GM19452 (cell line): ENCODE results near the gene PDE4C.
"Not testable (repeated sequence)": the region's sequence is repeated elsewhere in the genome, so short reads cannot be mapped to it uniquely, and the experiment has no call there.

ENCODE experiments used
- ATAC-seq: cut with Tn5 transposase; IDR thresholded peaks from one replicate; pipeline ENCODE4 v1.9.1; 2021; ENCODE audit not compliant: unreplicated experiment

PDE4C gene

DNA sequence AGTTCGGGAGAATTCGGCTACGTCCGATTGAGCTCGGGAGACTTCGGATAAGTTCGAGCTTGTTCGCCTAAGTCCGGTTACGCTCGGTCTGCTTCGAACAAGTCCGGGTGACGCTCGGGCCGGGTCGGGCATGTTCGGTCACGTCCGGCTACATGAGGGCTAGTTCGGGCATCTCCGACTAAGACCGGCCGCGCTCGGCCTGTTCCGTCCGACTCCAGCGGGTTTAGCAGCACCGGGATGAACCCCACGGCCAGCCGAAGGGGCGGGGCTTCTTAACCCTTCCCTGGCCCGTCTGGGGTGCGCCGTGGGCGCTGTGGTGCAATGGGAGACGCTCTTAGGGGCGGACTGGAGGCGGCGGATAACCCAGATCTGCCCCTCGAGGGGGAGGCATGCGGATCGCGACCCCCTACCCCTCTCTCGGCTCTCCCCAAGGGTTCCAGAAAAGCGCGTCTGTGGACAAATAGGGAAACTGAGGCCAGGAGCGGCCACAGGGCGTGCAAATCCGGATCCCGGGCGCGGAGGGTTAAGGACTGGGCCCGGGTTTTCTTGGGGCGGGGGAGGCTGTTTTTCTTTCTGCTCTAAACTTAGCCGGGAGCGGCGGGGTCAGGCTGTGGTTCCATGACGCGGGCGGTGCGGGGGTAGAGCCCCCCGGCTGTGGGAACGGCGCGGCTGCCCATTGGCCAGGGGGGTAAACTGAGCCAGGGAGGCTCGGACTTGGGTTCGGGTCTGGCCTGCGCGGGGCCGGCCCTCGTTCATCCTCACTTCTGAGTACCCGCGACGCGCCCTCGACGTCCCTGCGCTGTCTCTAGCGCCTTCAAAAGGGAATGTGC lies 1.5 kb downstream of the PDE4C start:
- ATAC-seq, result peak; percentile 90

DNA sequence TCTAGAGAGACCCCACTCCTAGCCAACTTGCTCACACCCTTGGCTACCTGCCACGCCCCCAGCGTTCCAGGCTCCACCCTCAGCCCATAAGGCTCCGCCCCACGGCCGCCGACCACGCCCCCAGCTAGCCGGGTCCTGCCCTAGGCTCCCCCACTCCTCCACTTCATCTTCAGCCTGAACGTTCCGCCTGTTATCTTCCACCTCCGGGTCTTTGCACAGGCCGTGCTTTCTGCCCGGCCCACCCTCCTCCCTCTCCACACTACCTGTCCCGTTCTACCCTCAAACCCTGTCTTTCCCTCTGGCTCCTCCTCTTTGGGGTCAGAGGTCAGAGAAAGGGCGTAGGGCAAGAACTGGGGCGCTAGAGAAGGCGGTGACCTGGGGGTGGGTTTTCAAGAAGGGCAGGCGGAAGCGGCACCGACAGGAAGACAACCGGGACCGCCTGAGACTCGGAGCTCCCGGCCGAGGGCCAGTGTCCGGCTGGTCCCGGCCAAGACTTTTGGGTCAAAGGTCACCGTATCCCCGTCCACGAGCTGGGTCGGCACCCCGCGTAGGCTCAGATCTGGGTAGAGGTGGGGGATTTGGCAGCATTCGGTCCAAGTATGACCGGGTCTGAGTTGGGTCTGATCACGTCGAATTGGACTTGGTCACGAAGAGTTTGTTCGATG lies 2.2 kb downstream of the PDE4C start:
- ATAC-seq, result no peak

DNA sequence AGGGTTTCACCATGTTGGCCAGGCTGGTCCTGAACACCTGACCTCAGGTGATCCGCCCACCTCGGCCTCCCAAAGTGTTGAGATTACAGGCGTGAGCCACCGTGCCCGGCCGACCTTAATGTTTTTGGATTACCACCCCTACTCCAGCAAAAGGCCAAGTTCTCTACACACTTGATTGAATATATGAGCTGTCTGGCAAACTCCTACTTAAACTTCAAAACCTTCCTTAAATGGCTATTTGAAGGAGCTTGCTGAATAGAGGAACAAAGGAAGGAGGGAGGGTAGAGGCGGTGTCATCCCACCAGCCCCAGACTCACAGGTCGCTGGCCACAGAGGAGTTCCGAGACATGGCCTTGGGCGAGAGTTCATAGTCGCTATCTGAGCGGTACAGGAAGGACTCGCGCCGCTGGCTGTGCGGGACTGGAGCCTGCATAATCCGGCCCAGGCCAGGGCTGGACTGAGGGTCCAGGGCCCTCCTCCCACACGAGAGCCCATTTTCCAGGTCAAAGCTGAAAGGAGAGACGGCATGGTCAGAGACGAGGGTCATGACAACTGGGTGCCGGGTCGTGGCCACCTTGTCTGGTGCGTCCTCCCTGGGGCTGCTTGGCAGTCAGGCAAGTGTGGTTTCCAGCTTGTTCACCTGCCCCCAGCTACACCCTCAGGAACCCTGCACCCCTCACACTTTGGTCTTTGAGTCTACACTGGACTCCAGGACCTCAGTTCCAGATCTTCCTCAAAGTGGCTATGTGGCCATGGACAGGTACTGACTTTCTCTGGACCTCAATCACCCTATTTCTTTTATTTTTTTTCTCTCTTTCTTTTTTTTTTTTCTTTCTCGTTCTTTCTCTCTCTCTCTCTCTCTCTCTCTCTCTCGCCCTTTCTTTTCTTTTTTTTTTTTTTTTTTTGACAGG lies 4.2 kb downstream of the PDE4C start:
- ATAC-seq, result no peak

DNA sequence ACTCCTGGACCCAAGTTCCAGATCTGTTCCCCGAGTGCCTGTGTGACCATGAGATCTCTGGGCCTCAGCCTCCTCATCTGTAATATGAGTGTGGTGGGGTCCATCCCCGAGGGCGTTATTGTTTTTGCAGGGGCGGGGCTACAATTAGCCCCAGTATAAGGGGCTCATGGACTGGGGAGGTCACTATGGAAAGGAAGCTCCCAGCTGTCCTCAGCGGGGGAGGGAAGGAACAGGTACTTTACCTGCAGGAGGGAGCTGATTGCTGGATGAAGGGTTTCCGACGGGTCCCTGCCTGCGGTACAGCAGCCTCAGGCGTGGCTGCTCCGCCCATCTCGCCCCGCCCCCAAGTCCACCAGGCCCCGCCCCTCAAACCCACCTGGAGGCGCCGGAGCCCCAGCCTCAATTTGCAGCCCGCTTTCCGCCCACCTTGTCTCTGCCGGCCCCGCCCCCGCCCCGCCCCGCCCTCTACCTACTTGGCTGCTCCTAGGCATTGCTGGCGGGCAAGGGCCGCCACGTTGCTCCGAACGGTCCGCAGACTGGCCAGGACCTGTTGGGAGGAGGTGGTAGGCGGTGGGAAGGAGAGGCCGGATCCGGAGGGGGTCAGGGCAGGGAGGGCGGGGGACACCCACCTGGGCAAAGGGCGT lies 5.5 kb downstream of the PDE4C start:
- no peak for ATAC-seq

DNA sequence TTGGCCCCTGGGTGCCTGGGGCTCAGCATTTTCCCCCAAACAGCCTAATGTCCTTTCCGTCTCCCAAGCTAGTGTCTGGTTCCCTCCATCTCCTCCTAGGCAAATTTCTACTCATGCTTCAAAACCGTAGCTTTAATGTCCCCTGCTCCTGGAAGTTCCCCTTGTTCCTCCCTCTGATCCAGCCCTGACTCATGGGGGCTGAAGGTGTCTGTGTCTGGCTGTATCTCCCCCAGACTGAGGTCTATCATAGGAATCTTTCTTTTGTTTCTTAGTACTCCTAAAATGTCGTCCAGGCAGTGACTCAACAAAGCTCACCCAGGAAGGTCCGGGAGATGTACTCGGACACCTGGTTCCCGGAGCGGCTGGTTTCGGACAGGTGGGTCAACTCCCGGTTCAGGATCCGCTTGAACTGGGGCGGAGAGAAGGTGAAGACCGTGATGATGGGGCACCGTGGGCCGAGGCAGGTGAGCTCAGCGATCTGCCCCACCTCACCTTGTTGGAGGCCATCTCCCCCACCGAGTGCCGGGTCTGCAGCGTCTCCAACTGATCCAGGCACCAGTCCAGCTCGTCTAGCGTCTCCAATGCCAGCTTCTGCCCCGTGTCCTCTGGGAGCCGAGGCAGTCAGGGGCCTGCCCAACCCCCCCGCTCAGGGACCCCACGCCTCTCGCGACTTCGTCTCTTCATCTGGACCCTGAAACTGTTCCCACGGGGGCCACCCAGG lies 6.2 kb downstream of the PDE4C start:
- no peak for ATAC-seq

DNA sequence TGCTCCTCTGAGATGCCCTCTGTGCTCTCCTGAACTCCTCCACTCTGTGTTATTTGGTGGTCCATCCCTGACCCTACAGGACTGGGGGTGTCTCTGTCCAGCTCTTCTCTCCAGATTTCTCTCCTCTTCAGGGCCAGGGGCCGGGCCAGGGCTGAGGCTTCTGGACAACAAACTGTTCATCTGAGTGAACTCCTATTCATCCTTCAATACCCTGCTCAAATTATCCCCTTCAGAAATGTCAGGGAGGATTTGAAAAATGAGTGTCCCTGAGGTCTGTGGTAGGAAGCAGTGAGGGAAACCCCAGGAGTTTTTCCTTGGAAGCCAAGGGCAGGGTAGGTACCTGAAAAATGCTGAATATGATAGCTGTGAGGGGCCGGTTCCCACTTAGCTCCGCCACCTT lies 7.6 kb downstream of the PDE4C start:
- no peak for ATAC-seq

DNA sequence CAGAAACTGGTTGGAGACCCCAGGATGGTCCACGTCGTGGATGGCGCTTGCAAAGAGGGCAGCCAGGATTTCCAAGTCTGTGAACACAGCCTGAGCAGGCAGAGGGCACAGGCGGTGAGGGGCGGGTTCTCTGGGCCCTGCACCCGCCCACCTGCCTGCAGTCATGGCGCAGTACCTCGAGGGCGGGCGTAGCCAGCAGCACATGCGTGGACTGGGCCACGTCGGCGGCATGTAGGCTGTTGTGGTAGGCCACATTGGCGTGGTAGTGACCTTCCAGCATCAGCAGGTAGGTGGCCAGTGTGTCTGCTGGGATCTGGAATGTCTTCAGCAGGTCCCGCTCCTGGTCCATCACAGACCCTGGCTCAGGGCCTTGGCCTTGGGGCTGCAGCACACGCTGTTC lies 8.1 kb downstream of the PDE4C start:
- no peak for ATAC-seq

DNA sequence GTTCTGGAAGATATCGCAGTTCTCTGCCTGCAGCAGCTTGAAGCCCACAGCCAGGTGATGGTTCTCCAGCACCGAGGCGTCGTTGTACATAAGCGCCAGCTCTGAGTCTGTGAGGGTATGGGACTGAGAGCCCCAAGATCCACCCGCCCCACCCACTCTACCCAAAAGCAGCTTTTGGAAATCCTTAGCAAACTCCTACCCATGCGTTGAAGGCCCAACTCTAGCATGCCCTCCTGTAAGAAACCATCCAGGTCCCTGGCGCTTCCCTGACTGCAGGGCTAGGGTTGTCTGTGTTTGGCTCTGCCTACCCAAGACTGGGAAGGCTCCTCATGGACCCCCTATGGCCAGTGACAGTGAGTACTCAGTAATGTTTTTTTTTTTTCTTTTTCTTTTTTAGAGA lies 9.4 kb downstream of the PDE4C start:
- ATAC-seq, result no peak

DNA sequence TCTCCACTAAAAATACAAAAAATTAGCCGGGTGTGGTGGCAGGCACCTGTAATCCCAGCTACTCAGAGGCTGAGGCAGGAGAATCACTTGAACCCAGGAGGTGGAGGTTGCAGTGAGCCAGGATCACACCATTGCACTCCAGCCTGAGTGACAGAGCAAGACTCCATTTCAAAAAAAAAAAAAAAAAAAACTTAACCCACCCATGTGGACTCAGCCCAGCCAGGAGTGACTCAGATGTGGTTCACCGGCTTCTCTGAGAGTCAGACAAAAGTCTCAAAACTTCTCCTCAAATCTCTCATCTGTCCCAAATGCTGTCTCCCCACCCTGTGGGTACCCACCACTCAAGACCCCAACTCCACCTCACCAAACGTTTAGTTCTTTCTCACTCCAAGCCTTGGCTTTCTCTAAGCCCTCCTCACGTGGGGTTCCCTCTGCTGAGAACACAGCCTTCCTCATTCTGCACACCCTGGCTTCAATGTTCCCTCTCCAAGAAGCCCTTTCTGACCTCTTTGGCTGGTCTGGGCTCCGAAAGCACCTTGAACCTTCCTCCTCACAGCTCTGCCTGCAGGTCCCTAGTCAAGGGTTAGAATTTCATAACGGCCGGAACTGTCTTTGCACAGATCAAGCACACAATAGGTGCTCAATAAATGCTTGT lies 11.3 kb downstream of the PDE4C start:
- no peak for ATAC-seq

DNA sequence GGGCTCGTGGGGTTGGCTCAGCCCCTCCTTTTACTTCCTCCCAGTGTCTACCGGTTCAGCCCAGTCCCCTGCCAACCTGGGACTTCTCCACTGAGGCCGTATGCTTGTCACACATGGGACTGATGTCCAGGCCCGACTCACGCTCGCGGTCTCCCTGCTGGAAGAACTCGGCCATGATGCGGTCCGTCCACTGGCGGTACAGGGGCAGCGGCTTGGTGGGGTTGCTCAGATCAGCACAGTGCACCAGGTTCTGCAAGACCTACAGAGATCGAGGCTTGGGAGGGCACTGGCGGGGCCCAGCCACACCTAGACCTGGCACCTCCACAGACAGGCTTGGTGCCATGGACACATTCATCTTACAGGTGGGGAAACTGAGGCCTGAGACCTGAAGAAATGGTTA lies 14.6 kb downstream of the PDE4C start:
- ATAC-seq, result no peak

DNA sequence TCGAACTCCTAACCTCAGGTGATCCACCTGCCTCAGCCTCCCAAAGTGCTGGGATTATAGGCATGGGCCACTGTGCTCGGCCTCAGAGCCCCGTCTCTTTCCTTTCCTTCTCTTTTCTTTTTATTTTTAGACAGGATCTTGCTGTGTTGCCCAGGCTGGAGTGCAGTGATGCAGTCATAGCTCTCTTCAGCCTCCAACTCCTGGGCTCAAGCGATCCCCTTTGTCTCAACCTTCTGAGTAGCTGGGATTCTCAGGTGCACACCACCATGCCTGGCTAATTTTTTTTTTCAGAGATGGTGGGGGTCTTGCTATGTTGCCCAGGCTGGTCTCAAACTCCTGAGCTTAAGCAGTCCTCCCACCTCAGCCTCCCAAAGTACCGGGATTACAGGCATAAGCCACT lies 16.3 kb downstream of the PDE4C start:
- ATAC-seq, result not testable (repeated sequence)

DNA sequence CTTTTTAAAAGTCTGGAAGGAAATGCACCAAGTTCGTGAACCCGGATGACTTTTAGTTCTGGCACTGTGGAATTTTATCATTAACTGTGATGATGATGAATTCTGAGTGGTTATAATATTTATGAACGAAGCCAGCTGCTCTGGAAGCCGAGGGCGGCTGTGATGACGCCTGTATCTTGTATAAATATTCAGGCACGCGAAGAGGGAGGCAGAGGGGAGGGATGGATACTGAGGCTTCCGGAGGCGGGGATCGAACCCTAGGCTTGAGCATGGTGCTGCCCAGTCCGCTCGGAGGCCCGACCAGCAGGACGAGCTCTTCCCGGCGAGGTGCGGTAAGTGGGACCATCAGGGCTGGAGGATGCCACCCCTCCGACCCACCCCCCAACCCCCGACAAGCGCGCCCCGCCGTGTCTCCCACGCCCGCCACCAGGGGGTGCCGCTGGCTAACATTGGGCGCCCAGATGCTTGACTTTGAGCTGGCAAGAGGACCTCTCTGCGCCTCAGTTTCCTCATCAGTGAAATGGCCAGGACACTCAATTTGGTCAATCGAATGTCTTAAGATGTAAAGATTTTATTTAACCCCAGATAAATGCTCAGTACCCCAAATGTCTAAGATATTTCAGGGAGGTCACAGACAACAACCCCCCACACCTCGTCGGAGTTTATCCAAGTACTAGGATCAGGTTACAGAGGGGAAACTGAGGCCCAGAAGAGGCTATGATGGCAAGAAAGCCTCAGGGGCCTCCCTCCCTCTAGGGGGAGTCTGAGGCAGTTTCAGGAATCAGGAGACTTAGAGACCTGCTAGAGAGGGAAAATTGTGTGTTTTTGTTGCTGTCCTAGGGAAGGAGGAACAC lies 17.9 kb downstream of the PDE4C start:
- no peak for ATAC-seq

DNA sequence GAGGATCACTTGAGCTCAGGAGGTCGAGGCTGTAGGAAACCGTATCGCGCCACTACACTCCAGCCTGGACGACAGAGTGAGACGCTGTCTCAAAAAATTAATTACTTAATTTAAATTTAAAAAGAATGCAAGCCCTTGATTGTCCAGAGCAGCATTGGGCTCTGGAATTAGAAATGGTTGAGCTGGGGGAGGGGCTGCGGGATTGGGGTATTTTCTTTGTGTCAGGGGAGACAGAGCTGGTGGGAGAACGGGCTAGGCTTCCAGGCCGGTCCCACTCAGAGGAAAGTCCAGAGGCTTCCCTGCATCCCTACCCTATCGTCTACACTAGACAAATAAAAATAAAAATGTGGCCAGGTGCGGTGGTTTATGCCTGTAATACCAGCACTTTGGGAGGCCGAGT lies 20.2 kb downstream of the PDE4C start:
- no peak for ATAC-seq

DNA sequence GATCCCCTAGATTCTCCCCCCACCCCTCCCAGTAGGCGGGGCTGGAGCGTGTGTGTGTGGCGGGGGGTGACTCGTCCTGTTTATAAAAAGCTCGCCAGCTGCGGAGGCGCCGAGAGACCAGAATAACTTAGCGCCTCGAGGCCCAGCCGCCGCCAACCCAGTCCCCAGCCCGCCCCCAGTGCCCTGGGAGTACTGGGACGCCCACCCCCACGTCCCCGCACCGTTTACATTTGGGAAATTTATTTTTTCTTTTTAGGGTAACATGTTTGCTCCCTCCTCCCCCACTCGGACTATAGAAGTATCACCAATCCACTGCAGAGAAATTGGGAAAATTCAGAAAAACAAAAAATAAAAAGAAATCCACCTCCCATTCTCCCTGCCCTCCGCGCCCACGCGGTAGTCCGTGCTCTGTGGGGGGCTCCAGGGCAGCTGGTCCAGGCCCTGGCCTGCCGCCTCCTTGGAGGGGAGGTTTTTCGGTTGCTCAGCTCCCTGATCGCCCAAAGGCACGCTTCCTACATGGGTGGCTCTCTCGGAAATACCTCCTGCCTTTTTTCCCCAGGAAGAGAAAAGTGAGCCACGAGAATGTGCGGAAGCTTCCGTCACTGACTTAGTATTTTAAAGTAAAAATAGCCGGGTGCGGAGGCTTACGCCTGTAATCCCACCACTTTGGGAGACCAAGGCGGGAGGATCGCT lies 20.9 kb downstream of the PDE4C start:
- no peak for ATAC-seq

DNA sequence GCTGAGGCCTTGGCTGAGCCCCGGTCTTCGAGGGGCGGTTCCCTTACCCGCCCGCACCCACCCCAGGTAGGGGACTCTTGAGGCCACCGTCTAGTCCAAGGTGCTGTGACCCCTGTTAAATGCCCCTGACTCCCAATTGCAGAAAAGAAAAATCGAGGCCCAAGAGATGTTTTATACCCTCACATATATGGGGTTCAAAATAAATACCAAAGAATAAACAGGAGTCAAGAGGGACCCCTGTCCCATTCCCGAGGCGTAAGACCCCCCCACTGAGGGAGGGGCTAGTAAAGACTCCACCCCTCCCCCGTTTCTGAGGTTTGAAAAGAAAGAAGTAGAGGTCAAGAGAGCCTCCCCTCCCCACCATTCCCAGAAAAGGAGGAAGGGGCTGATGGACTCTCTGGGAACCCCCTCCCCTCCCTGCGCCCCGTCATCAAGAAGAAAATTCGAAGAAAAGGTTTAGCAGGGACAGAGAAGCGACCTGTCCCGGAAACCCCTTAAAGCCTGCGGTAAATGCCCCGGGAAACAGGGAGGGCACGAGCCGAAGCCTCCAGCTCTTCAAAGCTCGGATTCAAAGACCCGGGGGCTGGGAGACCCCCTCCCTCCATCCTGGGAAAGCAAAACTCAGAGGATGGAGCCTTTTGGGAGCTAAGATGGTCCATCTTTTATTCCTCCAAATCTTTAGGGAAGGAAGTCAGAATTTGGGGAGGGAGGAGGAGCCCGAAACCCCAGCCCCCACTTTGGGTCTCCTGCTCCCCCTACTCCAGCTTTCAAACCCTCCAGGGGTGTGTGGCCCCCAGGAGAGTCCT lies 21.6 kb downstream of the PDE4C start:
- ATAC-seq, result peak; percentile 2

DNA sequence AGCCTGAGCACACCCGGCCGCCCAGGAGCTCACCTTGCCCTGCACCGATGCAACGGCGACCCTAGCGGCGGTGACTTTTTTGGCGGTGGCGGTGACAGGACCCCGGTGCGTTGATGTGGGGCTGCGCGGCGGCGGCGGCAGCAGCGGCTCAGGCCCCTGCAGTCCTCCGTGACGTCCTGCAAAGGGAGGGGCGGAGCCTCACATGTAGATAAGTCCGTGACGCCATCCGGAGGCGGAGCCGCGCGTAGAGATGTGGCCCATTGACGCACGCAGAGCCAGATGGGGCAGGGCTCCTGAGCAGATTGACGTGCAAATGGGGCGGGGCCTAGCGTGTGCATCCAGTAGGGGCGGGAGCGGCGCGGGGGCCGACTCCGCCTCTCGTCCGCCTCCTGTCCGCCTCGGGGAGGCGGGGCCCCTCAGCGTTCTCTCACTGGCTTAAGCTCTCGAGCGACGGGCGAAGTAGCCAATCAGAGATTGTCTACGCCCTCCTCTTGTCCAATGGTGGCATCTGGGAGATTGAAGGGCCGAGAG lies 22.3 kb downstream of the PDE4C start, which contains the start of gene RAB3A:
Gene RAB3A, minus strand, starts transcription at position 180 of the 531 bp plus-strand sequence. CDS start 1,302 bp downstream, outside the sequence.
- ATAC-seq, result peak; percentile 92

DNA sequence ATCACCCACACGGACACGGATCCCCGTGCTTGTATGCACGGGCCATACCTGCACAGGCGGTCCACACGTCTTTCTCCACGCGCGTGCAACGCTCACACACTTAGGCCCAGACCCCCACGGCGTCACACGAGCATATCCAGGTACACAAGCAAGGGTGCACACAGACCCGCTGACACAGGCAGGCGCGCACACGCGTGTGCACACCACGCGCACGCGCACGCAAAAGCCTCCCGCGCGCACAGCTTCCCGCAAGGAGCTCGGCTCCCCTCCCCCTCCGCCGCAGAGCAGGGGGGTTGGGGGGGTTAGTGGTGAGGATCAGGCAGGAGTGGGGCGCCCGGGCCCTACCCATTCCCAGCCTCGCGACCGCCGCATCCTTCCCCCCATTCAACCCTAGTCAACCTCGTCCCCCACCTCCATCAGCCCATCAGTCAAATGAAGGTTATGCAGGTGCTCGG lies 22.8 kb downstream of the PDE4C start:
- no peak for ATAC-seq
